DMS79 treated with DMSO at 0.1 percent for 48 hours (cell line): ENCODE results near the gene KIT.
A peak's percentile ranks its signal among the peaks of the same experiment; 100 is the strongest.

Source experiments
- DNase-seq: peaks from one replicate; lab custom pipeline; 2025; lab: John Stamatoyannopoulos, UW

The KIT gene

DNA sequence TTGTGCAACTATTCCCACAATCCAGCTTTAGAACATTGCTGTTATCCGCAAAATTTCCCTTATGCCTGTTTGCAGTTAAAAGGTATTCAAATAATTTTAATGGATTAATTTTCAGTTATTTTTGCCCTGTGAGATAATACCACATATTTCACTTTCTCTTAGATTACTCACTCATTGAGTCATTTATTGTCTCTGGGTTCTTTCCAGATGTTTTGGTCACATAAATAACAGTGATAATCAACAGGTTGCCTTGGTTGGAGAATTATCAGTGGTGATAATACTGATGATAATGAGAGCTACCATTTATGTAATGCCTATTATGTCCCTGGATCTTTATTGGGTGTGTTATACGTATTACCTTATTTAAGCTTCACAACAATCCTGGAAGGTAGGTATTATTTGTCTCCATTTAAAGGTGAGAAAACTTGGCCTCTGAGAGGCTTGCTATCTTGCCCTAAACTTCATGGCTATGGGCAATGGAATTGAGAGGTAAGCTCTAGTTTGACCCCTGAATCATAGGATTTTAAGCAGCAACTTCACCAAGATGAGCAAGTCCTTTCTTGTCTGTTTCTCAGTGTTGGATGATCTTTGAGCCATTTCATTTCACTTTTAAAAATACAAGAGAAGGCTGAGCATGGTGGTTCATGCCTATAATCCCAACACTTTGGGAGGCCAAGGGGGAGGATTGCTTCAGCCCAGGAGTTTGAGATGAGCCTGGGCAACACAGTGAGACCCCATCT lies 87.4 kb downstream of the KIT start:
- no peak for DNase-seq

DNA sequence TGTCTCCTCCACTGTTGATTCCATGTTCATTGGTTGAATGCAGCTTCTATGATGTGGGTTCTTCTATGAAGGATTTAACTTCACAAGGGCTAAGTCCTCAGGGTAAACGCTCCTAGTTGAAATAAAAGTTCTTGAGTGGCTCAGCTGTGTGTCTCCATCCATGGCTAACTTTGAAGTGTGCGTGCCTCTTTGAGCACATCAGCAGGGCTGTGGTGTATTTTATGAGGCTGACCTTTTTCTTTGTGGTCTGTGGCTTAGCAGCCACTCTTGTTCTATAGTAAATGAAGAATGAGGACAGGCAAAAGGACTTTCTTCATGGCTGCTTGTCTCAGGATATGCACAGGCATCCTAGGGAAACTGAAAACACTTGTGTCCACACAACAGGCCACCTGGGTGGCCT lies 88.5 kb downstream of the KIT start:
- DNase-seq: peak; percentile 96

DNA sequence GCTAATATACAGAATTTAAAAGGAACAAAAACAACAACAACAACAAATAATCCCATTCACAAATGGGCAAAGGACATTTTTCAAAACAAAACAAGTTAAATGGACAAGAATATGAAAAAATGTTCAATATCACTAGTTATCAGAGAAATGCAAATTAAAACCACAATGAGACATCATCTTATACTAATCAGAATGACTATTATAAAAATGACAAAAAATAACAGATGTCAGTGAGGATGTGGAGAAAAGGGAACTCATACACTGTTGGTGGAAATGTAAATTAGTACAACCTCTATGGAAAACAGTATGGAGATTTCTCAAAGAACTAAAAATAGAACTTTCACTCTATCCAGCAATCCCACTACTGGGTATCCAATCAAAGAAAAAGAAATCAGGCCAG lies 92.6 kb downstream of the KIT start:
- no peak for DNase-seq

DNA sequence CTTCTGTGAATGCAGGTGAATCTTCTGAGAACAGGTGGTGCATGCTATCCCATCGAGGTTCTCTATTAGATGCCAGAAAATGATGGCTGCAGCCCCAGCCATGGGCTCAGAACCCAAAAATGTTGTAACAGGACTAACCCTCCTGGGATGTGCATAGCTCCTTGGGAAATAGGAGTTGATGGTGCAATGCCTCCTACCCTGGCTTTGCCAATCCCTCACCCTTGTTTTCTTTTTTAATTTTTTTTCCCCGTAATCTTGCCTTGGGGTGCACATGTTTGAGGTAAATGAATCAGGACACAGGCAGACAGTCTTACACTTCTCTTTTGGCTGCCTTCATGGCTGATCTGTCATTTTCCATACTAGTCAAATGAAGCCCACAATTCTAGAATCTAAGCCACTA lies 96.6 kb downstream of the KIT start:
- no peak for DNase-seq

DNA sequence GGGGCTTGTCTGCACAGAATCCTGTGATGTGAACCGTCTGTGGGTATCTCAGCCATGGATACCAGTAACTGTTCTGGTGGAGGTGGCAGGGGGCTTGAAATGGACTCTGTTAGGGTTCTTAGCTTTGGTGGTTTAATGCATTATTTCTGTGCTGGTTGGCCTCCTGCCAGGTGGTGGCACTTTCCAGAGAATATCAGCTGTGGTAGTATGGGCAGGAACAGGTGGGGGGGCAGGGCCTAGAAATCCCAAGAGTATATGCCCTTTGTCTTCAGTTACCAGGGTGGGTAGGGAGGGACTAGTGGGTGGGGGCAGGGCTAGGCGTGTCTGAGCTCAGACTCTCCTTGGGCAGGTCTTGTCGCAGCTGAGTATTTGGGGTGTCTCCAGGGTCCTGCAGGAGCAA lies 106.7 kb downstream of the KIT start:
- DNase-seq: no peak

DNA sequence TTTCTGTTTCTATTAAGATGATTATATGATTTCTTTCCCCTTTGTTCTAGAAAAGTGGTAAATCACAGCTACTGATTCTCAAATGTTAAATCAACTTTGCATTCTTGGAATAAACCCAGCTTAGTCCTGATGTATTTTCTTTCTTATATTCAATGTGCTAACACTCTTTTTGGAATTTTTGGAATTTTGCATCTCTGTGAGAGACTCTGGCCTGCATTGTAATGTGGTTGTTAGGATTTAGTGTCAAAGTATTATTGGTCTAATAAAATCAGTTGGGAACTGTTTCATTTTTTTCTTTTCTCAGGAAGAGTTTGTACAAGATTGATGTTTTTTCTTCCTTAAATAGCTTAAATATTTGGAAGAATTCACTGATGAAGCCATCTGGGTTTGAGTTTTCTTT lies 109.6 kb downstream of the KIT start:
- DNase-seq: no peak

DNA sequence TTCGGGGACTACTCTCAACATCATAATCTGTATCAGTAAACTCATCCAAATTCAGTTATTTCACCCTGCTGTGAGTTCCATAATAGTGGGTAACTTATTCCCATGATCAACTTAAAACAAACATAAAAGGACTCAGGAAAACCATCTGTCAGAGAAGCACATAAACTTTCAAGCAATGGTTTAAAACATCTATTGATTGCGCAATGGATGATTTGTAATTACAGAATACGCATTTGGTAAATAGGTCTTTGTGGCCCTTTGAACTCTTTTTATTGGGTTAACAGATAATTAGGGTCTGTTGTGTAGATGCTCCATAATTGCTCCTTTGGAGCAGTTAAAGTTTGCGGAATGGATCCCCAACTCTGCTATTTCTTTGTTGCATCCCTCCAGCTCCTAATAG lies 115.3 kb downstream of the KIT start:
- no peak for DNase-seq

DNA sequence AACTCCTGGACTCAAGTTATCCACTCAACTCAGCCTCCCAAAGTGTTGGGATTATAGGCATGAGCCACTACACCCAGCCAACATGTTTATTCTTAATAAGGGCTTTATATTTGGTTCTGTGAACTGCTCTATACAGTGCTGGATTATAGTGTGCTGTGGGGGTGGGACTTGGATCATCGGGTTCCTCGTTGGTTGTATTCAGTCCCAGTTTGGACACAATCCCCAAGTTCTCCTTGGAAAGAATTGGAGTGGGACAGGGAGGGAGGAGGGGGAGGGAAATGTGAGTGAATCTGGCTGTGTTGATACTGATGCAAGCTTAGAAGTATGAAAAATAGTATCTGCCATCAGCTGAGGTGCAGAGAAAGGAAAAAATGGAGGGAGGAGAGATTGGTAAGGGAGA lies 121.3 kb downstream of the KIT start:
- no peak for DNase-seq

DNA sequence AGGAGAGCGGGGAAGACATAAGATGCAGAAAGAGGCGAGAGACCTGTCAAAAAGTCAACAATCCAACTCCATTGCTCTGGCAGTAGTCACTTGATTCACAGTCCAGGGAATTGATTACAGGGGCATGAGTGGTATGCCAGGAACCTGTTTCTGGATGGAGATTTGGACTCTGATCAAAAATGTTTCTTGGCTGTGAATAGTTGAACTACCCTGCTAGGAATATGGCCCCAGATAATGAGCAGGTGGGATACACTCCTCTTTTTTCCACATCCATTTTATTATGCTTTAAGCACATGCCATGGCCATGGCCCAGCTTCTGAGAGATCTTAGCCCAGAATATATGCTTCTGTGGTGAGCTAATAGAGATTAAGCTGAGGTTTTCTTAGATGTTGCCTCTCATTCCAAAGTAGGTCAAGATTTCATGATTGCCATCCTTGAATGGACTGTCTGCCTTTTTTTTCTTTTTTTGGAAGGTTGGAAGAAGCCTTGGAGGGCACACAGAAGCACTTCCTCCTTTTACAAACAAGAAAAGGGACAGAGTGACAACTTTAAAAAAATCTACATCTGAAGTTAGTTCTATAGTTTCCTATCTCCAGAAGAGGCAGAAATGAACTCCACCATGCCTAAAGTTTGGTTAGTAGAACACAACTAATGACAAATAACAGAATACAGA lies 121.9 kb downstream of the KIT start:
- DNase-seq: no peak

DNA sequence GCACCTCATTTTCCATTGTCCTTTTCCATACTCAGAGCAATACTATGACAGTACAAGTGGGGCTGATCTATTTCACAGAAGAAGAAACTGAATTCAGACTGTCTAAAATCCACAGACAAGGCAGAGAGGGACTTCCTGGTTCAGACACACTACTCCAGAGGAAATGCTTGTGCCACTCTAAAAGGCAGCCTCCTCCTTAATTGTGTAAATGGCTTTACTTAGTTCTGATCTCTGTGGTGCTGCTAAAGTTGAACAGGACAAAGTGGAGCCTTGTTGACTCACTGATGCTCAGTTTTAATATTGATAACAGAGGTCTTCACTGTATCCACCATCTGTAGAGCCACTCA lies 122.4 kb downstream of the KIT start:
- DNase-seq: no peak

DNA sequence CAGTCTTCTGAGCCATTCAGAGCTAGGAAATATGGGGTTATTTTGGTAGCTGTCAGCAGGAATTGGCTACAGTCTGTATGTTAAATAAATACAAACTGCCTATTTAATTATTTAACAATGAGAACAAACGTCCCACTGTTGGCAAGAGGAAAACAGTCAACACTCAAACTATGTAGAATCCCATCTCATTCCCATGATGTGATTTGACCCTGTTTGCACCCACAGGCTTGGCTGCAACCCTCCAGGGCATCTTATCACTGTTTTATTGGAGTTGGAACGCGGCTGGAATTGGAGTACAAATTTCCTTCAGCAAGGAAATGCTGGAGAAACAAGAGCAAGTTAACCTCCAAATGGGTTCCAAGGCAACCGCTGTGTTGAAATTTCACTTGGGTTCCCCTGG lies 124.0 kb downstream of the KIT start:
- no peak for DNase-seq

DNA sequence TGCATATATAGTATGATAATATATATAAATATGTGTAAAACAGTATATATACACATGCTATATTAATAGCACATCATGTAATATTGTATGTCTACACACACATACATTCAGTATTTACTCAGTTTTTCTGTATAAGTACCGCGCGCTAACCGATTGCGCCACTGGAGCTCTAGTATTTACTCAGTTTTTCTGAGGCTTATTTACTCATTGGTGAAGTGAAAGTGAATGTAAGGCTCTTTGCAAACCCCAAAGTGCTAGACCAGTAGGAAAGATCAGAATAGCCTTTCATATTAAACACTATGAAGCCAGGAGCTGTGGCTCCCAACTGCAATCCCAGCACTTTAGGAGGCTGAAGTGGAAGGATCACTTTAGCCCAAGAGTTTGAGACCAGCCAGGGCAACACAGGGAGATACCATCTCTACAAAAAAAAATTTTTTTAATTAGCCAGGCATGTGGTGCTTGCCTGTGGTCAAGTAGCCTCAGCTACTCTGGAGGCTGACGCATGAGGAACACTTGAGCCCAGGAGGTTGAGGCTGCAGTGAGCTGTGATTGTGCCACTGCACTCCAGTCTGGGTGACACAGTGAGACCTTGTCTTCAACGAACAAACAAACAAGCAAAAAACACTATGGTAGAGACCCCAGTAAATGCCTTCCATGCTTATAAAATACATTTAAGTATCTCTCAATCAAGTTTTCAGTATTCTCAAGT lies 125.8 kb downstream of the KIT start:
- DNase-seq: no peak

DNA sequence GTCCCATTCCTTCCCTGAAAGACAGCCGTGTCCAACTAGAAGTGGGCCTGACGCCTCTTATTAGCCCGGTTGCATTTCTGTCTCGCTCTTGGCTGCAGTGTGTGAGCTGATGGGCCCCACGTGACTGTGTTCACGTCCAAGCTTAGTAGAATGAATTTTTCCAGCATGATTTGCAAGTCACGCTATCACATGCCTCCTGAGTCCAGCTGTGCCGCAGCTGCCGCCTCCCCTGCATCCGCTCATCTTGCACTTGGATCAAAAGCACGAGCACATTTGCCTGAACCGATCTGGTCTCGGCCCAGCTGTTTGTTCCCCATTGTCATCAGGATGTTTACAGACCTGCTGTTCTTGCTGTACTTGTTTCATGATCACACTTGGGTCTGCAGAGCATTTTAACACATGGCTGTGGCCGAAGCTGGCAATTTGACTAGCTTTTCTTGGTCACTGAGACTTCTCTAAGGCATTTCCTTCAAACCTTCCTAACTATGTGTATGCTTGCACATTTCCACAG lies 126.5 kb downstream of the KIT start:
- no peak for DNase-seq
